ENCODE results near the gene C1orf226.

C1orf226 gene

GRCh38 chr1:162381383-162381782 is at the start of gene C1orf226:
TSS of gene C1orf226 (plus strand) at chr1:162381728. CDS start at chr1:162381902, 174 bp downstream.
- TF ChIP-seq CTCF (IDR thresholded peaks at IDR 0.05; ENCODE audit: borderline replicate concordance, extremely low read depth, low read length, poor library complexity, severe bottlenecking): no peak
- no peak for TF ChIP-seq EZH2 (IDR thresholded peaks at IDR 0.05; ENCODE audit: borderline replicate concordance, low read depth, low read length, severe bottlenecking)
- Histone ChIP-seq H3K27ac (ENCODE audit: low read length) (no peak within 1 kb of the TSS), H3K9me3 (ENCODE audit: insufficient read depth, low read length, severe bottlenecking) (no peaks in the 10 kb centered on the region), H3K4me1 (ENCODE audit: insufficient read depth, low read length) (no peaks in the 10 kb centered on the region), H3K79me2 (ENCODE audit: insufficient read depth, low read length) (no peaks in the 10 kb centered on the region), H3K36me3 (ENCODE audit: insufficient read depth, low read length) (no peaks in the 10 kb centered on the region), H3K9ac (ENCODE audit: low read depth, low read length) (no peak within 1 kb of the TSS), H3K27me3 (ENCODE audit: insufficient read depth, low read length, poor library complexity) (peaks cover 12% of the 10 kb centered on the region), H2AFZ (ENCODE audit: low read depth, low read length) (no peak within 1 kb of the TSS), H3K4me3 (ENCODE audit: low read depth in 1 of 2, low read length in 2 of 2) (no peak within 1 kb of the TSS), H4K20me1 (ENCODE audit: insufficient read depth, low read length) (no peaks in the 10 kb centered on the region), H3K4me2 (ENCODE audit: insufficient read depth, low read length) (no peak within 1 kb of the TSS)
- DNase-seq (no peak), ATAC-seq (ENCODE audit: insufficient read depth, low read depth) (no peak)

GRCh38 chr1:162333991-162334390 is 47.5 kb upstream of the C1orf226 start:
- Histone ChIP-seq H3K4me3 (ENCODE audit: low read depth in 1 of 2, low read length in 2 of 2) (no peak overlapping the region), H2AFZ (ENCODE audit: low read depth, low read length) (no peak overlapping the region), H4K20me1 (ENCODE audit: insufficient read depth, low read length) (no peaks in the 10 kb centered on the region), H3K4me2 (ENCODE audit: insufficient read depth, low read length) (no peak overlapping the region), H3K36me3 (ENCODE audit: insufficient read depth, low read length) (no peaks in the 10 kb centered on the region), H3K27ac (ENCODE audit: low read length) (no peak overlapping the region), H3K27me3 (ENCODE audit: insufficient read depth, low read length, poor library complexity) (peaks cover 13% of the 10 kb centered on the region), H3K4me1 (ENCODE audit: insufficient read depth, low read length) (no peaks in the 10 kb centered on the region), H3K9me3 (ENCODE audit: insufficient read depth, low read length, severe bottlenecking) (no peaks in the 10 kb centered on the region), H3K79me2 (ENCODE audit: insufficient read depth, low read length) (no peaks in the 10 kb centered on the region), H3K9ac (ENCODE audit: low read depth, low read length) (no peak overlapping the region)
- ATAC-seq (ENCODE audit: insufficient read depth, low read depth): no peak
- TF ChIP-seq CTCF (IDR thresholded peaks at IDR 0.05; ENCODE audit: borderline replicate concordance, extremely low read depth, low read length, poor library complexity, severe bottlenecking) (no peak), EZH2 (IDR thresholded peaks at IDR 0.05; ENCODE audit: borderline replicate concordance, low read depth, low read length, severe bottlenecking) (no peak)
- no peak for DNase-seq

GRCh38 chr1:162335126-162335525 is 46.4 kb upstream of the C1orf226 start:
- Histone ChIP-seq H3K4me3 (ENCODE audit: low read depth in 1 of 2, low read length in 2 of 2) (no peak overlapping the region), H3K4me1 (ENCODE audit: insufficient read depth, low read length) (no peaks in the 10 kb centered on the region), H4K20me1 (ENCODE audit: insufficient read depth, low read length) (no peaks in the 10 kb centered on the region), H3K27ac (ENCODE audit: low read length) (no peak overlapping the region), H3K27me3 (ENCODE audit: insufficient read depth, low read length, poor library complexity) (peaks cover 19% of the 10 kb centered on the region), H2AFZ (ENCODE audit: low read depth, low read length) (no peak overlapping the region), H3K9me3 (ENCODE audit: insufficient read depth, low read length, severe bottlenecking) (no peaks in the 10 kb centered on the region), H3K36me3 (ENCODE audit: insufficient read depth, low read length) (no peaks in the 10 kb centered on the region), H3K9ac (ENCODE audit: low read depth, low read length) (no peak overlapping the region), H3K4me2 (ENCODE audit: insufficient read depth, low read length) (no peak overlapping the region), H3K79me2 (ENCODE audit: insufficient read depth, low read length) (no peaks in the 10 kb centered on the region)
- DNase-seq: no peak
- TF ChIP-seq EZH2 (IDR thresholded peaks at IDR 0.05; ENCODE audit: borderline replicate concordance, low read depth, low read length, severe bottlenecking) (no peak), CTCF (IDR thresholded peaks at IDR 0.05; ENCODE audit: borderline replicate concordance, extremely low read depth, low read length, poor library complexity, severe bottlenecking) (no peak)
- ATAC-seq (ENCODE audit: insufficient read depth, low read depth): no peak
